IMR-90 (cell line): ENCODE measurements around the gene MYCBPAP. TPM values are rescaled to one million over a fixed set of nuclear protein-coding genes. Genes with fewer than 3 reads are reported as not detected.

ENCODE experiments used
- ATAC-seq: fragments of 200-7000 bp; cut with Tn5 transposase; 2 replicates; pipeline ENCODE4 v1.9.1; 2020; ENCODE audit warnings: low read depth, mild to moderate bottlenecking, moderate library complexity
- BruUV-seq: library from RNA; stranded (reverse); fragments of 400-500 nt; replicated peaks from 2 replicates; lab custom pipeline; 2021; lab: Mats Ljungman, UMichigan
- CTCF ChIA-PET: fragments of 300-600 bp; formaldehyde crosslinking; extraction: SDS; loops from one replicate; lab custom pipeline; 2021; ENCODE audit warnings: antibody characterized with exemption; lab: Yijun Ruan, JAX
- POLR2A ChIA-PET: fragments of 300-600 bp; sonication (Branson Sonifier 250); formaldehyde crosslinking; loops from one replicate; lab custom pipeline; 2022; ENCODE audit warnings: antibody characterized with exemption; ENCODE audit not compliant: unreplicated experiment; lab: Charles Lee
- DNase-seq: peaks from one replicate; pipeline ENCODE4 v3.0.0; 2013
- H2AFZ ChIP-seq: replicated peaks from 2 replicates; pipeline ENCODE3; 2013; ENCODE audit warnings: low read length, mild to moderate bottlenecking; ENCODE audit not compliant: poor library complexity
- H2AK5ac ChIP-seq: 2 replicates; pipeline ENCODE4 v1.6.1; 2013; ENCODE audit warnings: low read depth, low read length, inconsistent platforms
- H2AK9ac ChIP-seq: replicated peaks from 2 replicates; pipeline ENCODE3; 2013; ENCODE audit warnings: mild to moderate bottlenecking, low read depth, low read length, moderate library complexity; ENCODE audit not compliant: poor library complexity
- H2BK120ac ChIP-seq: 2 replicates; pipeline ENCODE4 v1.6.1; 2013; ENCODE audit warnings: low read depth, low read length, inconsistent platforms
- H2BK15ac ChIP-seq: 3 replicates; pipeline ENCODE4 v1.6.1; 2013; ENCODE audit warnings: low read depth, low read length, inconsistent platforms
- H2BK20ac ChIP-seq: 2 replicates; pipeline ENCODE4 v1.6.1; 2013; ENCODE audit warnings: low read depth, mild to moderate bottlenecking, inconsistent platforms, low read length, moderate library complexity
- H2BK5ac ChIP-seq: 2 replicates; pipeline ENCODE4 v1.6.1; 2013; ENCODE audit warnings: mild to moderate bottlenecking, low read depth, low read length, inconsistent platforms; ENCODE audit not compliant: poor library complexity, severe bottlenecking
- H3K14ac ChIP-seq: replicated peaks from 2 replicates; pipeline ENCODE4 v1.6.1; 2013; ENCODE audit warnings: low read depth, low read length, inconsistent platforms
- H3K18ac ChIP-seq: 2 replicates; pipeline ENCODE4 v1.6.1; 2013; ENCODE audit warnings: low read depth, low read length, control low read depth
- H3K23ac ChIP-seq: 2 replicates; pipeline ENCODE4 v1.6.1; 2013; ENCODE audit warnings: low read depth, low read length, inconsistent platforms
- H3K27ac ChIP-seq: 2 replicates; pipeline ENCODE4 v1.5.1; 2013; ENCODE audit warnings: mild to moderate bottlenecking, control low read depth, low read length; ENCODE audit not compliant: insufficient read depth
- H3K27me3 ChIP-seq: 2 replicates; pipeline ENCODE4 v1.6.1; 2013; ENCODE audit warnings: low read length; ENCODE audit not compliant: control insufficient read depth, insufficient read depth
- H3K36me3 ChIP-seq: 2 replicates; pipeline ENCODE4 v1.6.1; 2013; ENCODE audit warnings: low read length, mixed read lengths; ENCODE audit not compliant: control insufficient read depth, insufficient read depth
- H3K4ac ChIP-seq: 2 replicates; pipeline ENCODE4 v1.6.1; 2013; ENCODE audit warnings: low read depth, low read length, inconsistent platforms
- H3K4me1 ChIP-seq: 2 replicates; pipeline ENCODE4 v1.6.1; 2013; ENCODE audit warnings: low read length, mixed read lengths; ENCODE audit not compliant: control insufficient read depth, insufficient read depth
- H3K4me2 ChIP-seq: 2 replicates; pipeline ENCODE4 v1.6.1; 2013; ENCODE audit warnings: low read depth, mild to moderate bottlenecking, control low read depth, low read length, moderate library complexity
- H3K4me3 ChIP-seq: 2 replicates; pipeline ENCODE4 v1.5.1; 2013; ENCODE audit warnings: low read depth, mild to moderate bottlenecking, control low read depth, low read length, moderate library complexity; ENCODE audit not compliant: insufficient read depth
- H3K56ac ChIP-seq: 2 replicates; pipeline ENCODE4 v1.6.1; 2013; ENCODE audit warnings: low read length, inconsistent platforms; ENCODE audit not compliant: insufficient read depth; ENCODE audit errors: extremely low read depth
- H3K79me1 ChIP-seq, 2 experiments: 2 replicates each; pipeline ENCODE4 v1.6.1; 2013; ENCODE audit warnings: low read length in 2 of 2, inconsistent platforms in 1 of 2, low read depth in 1 of 2
- H3K9ac ChIP-seq: 2 replicates; pipeline ENCODE4 v1.6.1; 2013; ENCODE audit warnings: low read depth, low read length, control low read depth
- H3K9me1 ChIP-seq: 2 replicates; pipeline ENCODE4 v1.6.1; 2013; ENCODE audit warnings: low read length, inconsistent platforms; ENCODE audit not compliant: insufficient read depth
- H3K9me3 ChIP-seq: 2 replicates; pipeline ENCODE4 v1.6.1; 2013; ENCODE audit warnings: low read length; ENCODE audit not compliant: control insufficient read depth, insufficient read depth
- H4K20me1 ChIP-seq: 2 replicates; pipeline ENCODE4 v1.6.1; 2013; ENCODE audit warnings: low read length, inconsistent platforms; ENCODE audit not compliant: insufficient read depth
- H4K5ac ChIP-seq: 2 replicates; pipeline ENCODE4 v1.6.1; 2013; ENCODE audit warnings: mild to moderate bottlenecking, low read depth, low read length, control low read depth
- H4K8ac ChIP-seq, 2 experiments: 2 replicates each; pipeline ENCODE4 v1.6.1; 2013; ENCODE audit warnings: low read depth in 2 of 2, low read length in 2 of 2, control low read depth in 1 of 2, inconsistent platforms in 1 of 2
- H4K91ac ChIP-seq: 2 replicates; pipeline ENCODE4 v1.6.1; 2013; ENCODE audit warnings: low read depth, low read length, inconsistent platforms; ENCODE audit not compliant: insufficient read depth
- BHLHE40 ChIP-seq: fragments of 150-350 bp; IDR thresholded peaks from 2 replicates; pipeline ENCODE4 v1.6.1; 2016; ENCODE audit warnings: mild to moderate bottlenecking, low read depth, low read length
- CEBPB ChIP-seq: IDR thresholded peaks from 2 replicates; pipeline ENCODE4 v1.6.1; 2012; ENCODE audit warnings: low read depth, low read length, improper control_type of control experiment
- CHD1 ChIP-seq: IDR thresholded peaks from 2 replicates; pipeline ENCODE4 v1.6.1; 2012; ENCODE audit warnings: low read depth, low read length, improper control_type of control experiment
- CTCF ChIP-seq: conservative IDR thresholded peaks from 2 replicates; pipeline ENCODE4 v1.5.1; 2012; ENCODE audit warnings: mild to moderate bottlenecking, low read depth, low read length, improper control_type of control experiment
- FOS ChIP-seq: fragments of 150-350 bp; IDR thresholded peaks from 2 replicates; pipeline ENCODE4 v1.6.1; 2016; ENCODE audit warnings: low read depth, low read length
- MAFK ChIP-seq: IDR thresholded peaks from 2 replicates; pipeline ENCODE4 v1.6.1; 2012; ENCODE audit warnings: low read depth, low read length, improper control_type of control experiment
- MAZ ChIP-seq: IDR thresholded peaks from 2 replicates; pipeline ENCODE4 v1.6.1; 2012; ENCODE audit warnings: low read depth, mild to moderate bottlenecking, low read length, improper control_type of control experiment, moderate library complexity, borderline replicate concordance
- MXI1 ChIP-seq: IDR thresholded peaks from 2 replicates; pipeline ENCODE4 v1.6.1; 2012; ENCODE audit warnings: low read depth, mild to moderate bottlenecking, low read length, moderate library complexity, borderline replicate concordance
- NFE2L2 ChIP-seq: fragments of 150-350 bp; IDR thresholded peaks from 2 replicates; pipeline ENCODE4 v1.6.1; 2016; ENCODE audit warnings: low read depth, mild to moderate bottlenecking, low read length
- POLR2A ChIP-seq: IDR thresholded peaks from 2 replicates; pipeline ENCODE4 v1.6.1; 2012; ENCODE audit warnings: mild to moderate bottlenecking, low read depth, low read length
- RAD21 ChIP-seq: IDR thresholded peaks from 2 replicates; pipeline ENCODE4 v1.6.1; 2012; ENCODE audit warnings: low read length, improper control_type of control experiment
- RCOR1 ChIP-seq: IDR thresholded peaks from 2 replicates; pipeline ENCODE4 v1.6.1; 2012; ENCODE audit warnings: mild to moderate bottlenecking, low read length, improper control_type of control experiment; ENCODE audit not compliant: insufficient replicate concordance
- RFX5 ChIP-seq: IDR thresholded peaks from 2 replicates; pipeline ENCODE4 v1.8.0; 2012; ENCODE audit warnings: low read depth, mild to moderate bottlenecking, low read length, moderate library complexity
- SMC3 ChIP-seq: fragments of 150-350 bp; IDR thresholded peaks from 2 replicates; pipeline ENCODE4 v1.6.1; 2016; ENCODE audit warnings: low read depth, mild to moderate bottlenecking, antibody characterized with exemption, low read length, moderate library complexity
- USF2 ChIP-seq: fragments of 150-350 bp; IDR thresholded peaks from 2 replicates; pipeline ENCODE4 v1.6.1; 2017; ENCODE audit warnings: mild to moderate bottlenecking, antibody characterized with exemption, low read length, low read depth
- WGBS, 2 experiments: methylation state at CpG; one replicate each; pipeline versions ENCODE4 v1.1.5 to v1.1.7; 2013; ENCODE audit warnings: missing lambda C conversion rate in 2 of 2; ENCODE audit not compliant: insufficient read length in 1 of 2; ENCODE audit errors: extremely low coverage in 2 of 2; 5-methylcytosine and 5-hydroxymethylcytosine counted together
- dilution Hi-C: fragments of 300-500 bp; cut with HindIII; formaldehyde crosslinking; loops from one replicate; pipeline ENCODE4 v1.14.3; 2018; ENCODE audit warnings: low sequenced_read_pairs; ENCODE audit not compliant: unreplicated experiment
- in situ Hi-C: fragments of 300-500 bp; cut with MboI; formaldehyde crosslinking; loops from 3 replicates; pipeline ENCODE4 v1.14.3; 2019; ENCODE audit warnings: low sequenced_read_pairs, inconsistent platforms, mixed read lengths
- intact Hi-C: fragments of 100-400 bp; cut with micrococcal nuclease; formaldehyde crosslinking; loops from 2 replicates; pipeline ENCODE4 v1.10.0; 2022
- polyA plus RNA-seq, 3 experiments: library from polyadenylated mRNA; depleted of rRNA; stranded (reverse); fragments of >200 nt; gene quantifications; 2 replicates each; pipeline ENCODE4 v1.2.3, GENCODE V29; 2012; ENCODE audit warnings: low replicate concordance in 1 of 3
- total RNA-seq: library from RNA; depleted of rRNA; stranded (reverse); fragments of >200 nt; gene quantifications from 2 replicates; pipeline ENCODE4 v1.2.3, GENCODE V29; 2012
- TF ChIP-seq, protein P1 (sequence below): fragments of 150-350 bp; IDR thresholded peaks from 2 replicates; pipeline ENCODE4 v1.6.1; 2016; ENCODE audit warnings: low read depth, mild to moderate bottlenecking, low read length, moderate library complexity, borderline replicate concordance

Gene MYCBPAP
- total and polyA plus RNA-seq, 2 of the 4 experiments (the other 2 are of a cell fraction), result 0.17 to 0.18 TPM

DNA sequence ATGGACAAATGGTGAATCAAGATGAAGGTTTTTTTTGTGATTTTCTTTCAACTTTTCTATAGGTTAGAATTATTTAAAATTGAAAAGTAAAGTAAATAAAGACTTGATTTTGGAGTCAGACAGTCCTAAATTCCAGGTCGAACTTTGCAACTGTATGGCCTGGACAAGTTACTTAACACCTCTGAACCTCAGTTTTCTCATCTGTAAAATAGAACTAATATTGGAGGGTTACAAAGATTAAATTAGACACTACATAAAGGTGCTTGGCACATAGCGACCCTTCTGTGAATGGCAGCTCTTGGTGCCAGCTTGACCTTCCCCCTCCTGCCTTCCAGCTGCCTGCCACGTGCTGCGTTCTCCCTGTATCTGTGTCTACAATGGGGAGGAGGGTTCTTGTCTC is 26.6 kb upstream of the MYCBPAP start:
- Histone ChIP-seq H3K56ac (no peak overlapping the region), H4K8ac (no peak overlapping the region), H2BK15ac (no peak overlapping the region), H3K18ac (no peak overlapping the region), H2BK5ac (no peak overlapping the region), H3K4me1 (peaks cover 4% of the 10 kb centered on the region), H4K91ac (no peak overlapping the region), H3K4me3 (no peak overlapping the region), H2AFZ (no peak overlapping the region), H3K9me3 (no peaks in the 10 kb centered on the region), H4K20me1 (peaks cover 8% of the 10 kb centered on the region; the same call in 1 of the 2 replicates), H3K79me1 (peaks cover 11 to 32% of the 10 kb centered on the region in 2 experiments; a peak in 3 of 4 replicates), H2AK5ac (no peak overlapping the region), H2BK120ac (no peak overlapping the region), H3K9ac (no peak overlapping the region), H2BK20ac (no peak overlapping the region), H2AK9ac (no peak overlapping the region), H4K5ac (no peak overlapping the region), H3K23ac (no peak overlapping the region), H3K4ac (no peak overlapping the region), H3K9me1 (peaks cover 7% of the 10 kb centered on the region; the same call in 1 of the 2 replicates), H3K4me2 (no peak overlapping the region), H3K14ac (no peak overlapping the region), H3K36me3 (peaks cover 18% of the 10 kb centered on the region), H3K27ac (no peak overlapping the region), H3K27me3 (no peaks in the 10 kb centered on the region)
- no peak for ATAC-seq
- in situ Hi-C loops (loop anchor here (10.0 kb wide), 1 partner anchor 213 kb away; no protein-coding TSS in a partner anchor), dilution Hi-C loops (no loop called here), intact Hi-C loops (loop anchor here (1.0 to 5.0 kb wide), 5 partner anchors 61 to 361 kb away; partner anchors contain the start of gene SPATA20)
- POLR2A ChIA-PET, result no interaction called here
- no peak for DNase-seq
- TF ChIP-seq USF2 (no peak), RFX5 (no peak), MAZ (no peak), POLR2A (no peak), RAD21 (no peak), RCOR1 (no peak), CEBPB (no peak), CHD1 (no peak), FOS (no peak), MAFK (no peak), NFE2L2 (no peak), MXI1 (no peak), BHLHE40 (no peak), CTCF (no peak), SMC3 (no peak)
- TF ChIP-seq, protein P1, sequence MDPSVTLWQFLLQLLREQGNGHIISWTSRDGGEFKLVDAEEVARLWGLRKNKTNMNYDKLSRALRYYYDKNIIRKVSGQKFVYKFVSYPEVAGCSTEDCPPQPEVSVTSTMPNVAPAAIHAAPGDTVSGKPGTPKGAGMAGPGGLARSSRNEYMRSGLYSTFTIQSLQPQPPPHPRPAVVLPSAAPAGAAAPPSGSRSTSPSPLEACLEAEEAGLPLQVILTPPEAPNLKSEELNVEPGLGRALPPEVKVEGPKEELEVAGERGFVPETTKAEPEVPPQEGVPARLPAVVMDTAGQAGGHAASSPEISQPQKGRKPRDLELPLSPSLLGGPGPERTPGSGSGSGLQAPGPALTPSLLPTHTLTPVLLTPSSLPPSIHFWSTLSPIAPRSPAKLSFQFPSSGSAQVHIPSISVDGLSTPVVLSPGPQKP, result no peak
- WGBS, 2 experiments, result no CpG with 5 or more reads among the region's 4 CpGs
- no TSS peak for BruUV-seq
- CTCF ChIA-PET, result interaction anchor here (0.6 kb wide), 1 partner anchor 18 kb away, joined by 4 read pairs; no protein-coding TSS in a partner anchor
